GM21381 (cell line): ENCODE data around the gene ZFAND6.
"Not testable (repeated sequence)": the region's sequence is repeated elsewhere in the genome, so short reads cannot be mapped to it uniquely, and the experiment has no call there.

Experiments
- ATAC-seq: cut with Tn5 transposase; IDR thresholded peaks from one replicate; pipeline ENCODE4 v1.9.1; 2021; ENCODE audit warnings: mild to moderate bottlenecking, moderate library complexity; ENCODE audit not compliant: unreplicated experiment

ZFAND6 gene

DNA sequence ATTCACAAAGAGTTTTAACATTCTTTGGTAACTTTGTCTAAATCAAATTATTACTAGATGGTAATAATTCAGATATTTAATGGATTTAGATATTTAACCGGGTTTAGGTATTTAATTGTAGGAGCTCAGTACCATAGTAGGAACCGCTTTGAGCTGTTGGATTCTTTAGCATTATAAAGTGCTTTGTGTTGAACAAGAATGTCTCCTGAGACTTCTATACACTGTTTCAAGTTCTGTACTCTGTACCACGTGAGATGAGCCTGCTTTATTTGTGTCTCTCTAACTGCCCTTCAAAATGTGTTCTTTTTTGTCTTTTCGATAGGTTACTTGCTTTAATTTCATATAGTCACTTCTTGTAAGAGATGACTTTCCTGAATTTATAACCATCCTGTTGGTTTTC lies 36.0 kb downstream of the ZFAND6 start:
- ATAC-seq = no peak

DNA sequence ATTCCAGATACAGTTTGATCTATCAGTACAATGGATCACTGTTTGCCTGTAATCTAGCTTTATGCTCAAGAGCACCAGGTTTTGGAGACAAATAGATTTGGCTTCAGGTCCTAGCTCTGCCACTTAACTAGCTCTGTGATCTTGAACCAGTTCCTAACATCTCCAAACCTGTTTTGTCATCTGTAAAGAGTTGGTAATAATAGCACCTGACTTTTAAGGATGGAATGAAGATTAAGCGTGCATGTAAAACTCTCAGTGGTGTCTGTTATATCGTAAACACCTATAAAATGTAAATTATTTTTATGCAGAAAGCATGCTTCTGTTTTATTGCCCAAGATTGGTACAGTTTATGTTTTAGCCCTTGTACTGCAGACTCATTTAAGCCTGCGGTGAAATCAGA lies 36.5 kb downstream of the ZFAND6 start:
- ATAC-seq = no peak

- ATAC-seq = no peak
Observed at GRCh38 chr15:80098341-80098740, 38.9 kb downstream of the ZFAND6 start.

DNA sequence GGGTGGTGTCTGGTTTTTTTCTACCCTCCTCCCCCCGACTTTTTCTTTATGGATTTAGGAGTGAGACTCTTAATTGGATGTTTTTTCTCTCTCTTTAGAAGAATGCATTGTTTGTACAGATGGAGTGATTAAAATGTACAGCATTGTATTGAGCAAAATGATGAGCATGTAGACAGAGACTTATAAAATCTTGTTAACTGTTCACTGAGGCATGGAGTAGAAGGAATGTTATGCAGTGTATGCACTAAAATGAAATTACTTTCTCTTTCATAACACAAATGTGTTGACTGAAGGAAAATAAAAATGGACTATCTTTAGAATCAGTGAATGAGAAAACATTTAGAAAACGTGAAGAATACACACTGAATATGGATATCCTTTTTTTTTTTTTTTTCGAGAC lies 39.8 kb downstream of the ZFAND6 start:
- peak; percentile 39 for ATAC-seq

DNA sequence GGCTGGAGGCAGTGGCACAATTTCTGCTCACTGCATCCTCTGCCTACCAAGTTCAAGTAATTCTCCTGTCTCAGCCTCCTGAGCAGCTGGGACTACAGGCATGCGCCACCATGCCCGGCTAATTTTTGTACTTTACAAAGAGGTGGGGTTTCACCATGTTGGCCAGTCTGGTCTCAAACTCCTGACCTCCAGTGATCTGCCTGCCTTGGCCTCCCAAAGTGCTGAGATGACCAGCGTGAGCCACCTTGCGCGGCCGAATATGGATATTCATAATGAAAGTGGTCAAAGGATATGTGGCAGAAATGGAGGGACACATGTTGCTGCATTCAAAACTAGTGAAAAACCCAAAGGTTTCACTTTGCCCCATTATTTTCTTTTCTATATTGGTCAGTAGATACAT lies 40.2 kb downstream of the ZFAND6 start:
- ATAC-seq = peak; percentile 80

DNA sequence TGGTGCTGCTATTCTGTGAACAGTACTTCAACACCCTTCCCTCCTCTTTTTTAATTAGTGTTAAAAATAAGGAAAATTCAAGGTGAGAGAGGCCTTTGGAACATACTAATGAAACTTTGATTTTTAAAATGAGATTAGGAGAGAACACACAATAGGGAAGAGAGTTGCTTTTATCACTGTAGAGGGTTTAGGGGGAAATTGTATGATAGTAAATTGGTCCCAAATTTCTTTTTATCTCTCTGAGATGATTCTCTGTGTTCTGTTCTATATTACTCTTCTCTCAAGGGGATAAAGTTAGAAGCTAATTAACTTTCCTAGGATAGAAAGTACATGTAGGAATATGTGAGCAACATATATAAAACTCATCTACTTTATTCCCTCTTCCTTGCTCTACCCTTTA lies 40.8 kb downstream of the ZFAND6 start:
- no peak for ATAC-seq

GRCh38 chr15:80105193-80105592 lies 45.7 kb downstream of the ZFAND6 start:
- ATAC-seq = no peak

GRCh38 chr15:80105595-80105994 lies 46.1 kb downstream of the ZFAND6 start:
- ATAC-seq = no peak

DNA sequence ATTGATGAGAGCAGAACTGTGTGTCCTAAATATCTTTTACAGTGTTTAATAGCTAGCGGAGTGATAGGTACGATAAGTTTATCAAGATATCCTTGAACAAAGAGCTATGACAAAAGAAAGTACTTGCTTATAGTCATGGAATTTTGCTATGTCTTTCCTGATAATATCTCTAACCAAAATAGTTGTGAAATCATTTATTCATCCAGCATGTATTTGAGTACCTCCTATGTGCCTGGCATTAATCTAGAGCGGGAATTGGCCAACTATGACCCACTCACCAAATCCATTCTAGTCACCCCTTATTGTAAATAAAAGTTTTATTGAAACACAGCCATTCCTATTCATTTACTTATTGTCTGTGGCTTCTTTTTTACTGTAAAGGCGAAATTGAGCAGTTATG lies 46.6 kb downstream of the ZFAND6 start:
- ATAC-seq = no peak

DNA sequence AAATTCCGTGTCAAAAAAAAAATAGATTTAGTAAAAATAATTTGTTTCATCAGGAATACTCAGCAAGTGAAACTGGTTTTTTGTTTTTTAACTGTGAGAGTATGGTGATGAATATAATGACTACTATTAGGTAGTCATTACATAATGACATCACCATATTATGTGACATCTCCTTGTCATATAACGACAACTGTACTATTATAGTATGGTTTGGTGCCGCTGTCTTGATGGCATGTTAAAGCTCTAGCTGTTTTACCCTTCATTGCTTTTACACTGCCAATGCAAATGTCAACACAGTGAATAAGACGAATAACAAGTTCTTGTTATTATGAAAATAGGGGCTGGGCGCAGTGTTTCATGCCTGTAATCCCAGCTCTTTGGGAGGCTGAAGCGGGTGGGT lies 47.7 kb downstream of the ZFAND6 start:
- no peak for ATAC-seq

- ATAC-seq = no peak
Observed at GRCh38 chr15:80107774-80108173, 48.3 kb downstream of the ZFAND6 start.

- no peak for ATAC-seq
Observed at GRCh38 chr15:80109388-80109787, 49.9 kb downstream of the ZFAND6 start.

GRCh38 chr15:80110920-80111319 lies 51.4 kb downstream of the ZFAND6 start:
- ATAC-seq = no peak

- no peak for ATAC-seq
Observed at GRCh38 chr15:80114114-80114513, 54.6 kb downstream of the ZFAND6 start.

- no peak for ATAC-seq
Observed at GRCh38 chr15:80115021-80115420, 55.5 kb downstream of the ZFAND6 start.

DNA sequence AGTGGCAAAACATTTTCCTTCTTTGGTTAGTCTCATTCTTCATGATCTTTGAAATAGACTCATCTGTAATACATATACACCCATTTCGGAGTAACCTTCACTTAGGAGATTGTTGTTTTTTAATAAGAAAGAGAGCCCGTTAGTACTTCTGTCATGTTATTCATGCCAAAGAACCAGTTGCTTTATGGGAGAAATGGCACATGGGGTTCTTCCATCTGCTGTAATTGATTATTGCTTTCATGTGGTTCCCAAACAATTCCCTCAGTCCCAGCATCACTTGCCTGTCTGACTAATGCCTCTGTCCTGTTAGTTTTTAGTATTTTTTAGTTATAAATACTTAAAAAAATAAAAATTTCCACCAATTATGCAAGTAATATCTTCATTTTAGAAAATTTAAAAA lies 59.5 kb downstream of the ZFAND6 start:
- ATAC-seq = no peak

- no peak for ATAC-seq
Observed at GRCh38 chr15:80120636-80121035, 61.2 kb downstream of the ZFAND6 start.

DNA sequence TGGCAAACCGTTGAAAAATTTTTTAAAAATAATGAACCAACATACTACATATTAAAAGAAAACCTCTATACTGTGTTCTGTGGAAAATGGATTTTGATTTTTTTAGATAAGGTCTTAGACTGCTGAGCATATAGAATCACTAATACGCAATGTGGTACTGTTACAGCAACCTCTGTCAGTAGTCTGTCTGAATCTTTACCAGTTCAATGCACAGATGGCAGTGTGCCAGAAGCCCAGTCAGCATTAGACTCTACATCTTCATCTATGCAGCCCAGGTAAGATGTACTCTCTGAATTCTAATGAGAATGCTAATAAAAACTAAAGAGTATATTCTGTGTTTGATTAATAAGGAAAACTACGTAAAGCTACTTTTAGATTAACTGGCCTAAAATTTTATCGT lies 62.1 kb downstream of the ZFAND6 start:
- ATAC-seq = no peak

DNA sequence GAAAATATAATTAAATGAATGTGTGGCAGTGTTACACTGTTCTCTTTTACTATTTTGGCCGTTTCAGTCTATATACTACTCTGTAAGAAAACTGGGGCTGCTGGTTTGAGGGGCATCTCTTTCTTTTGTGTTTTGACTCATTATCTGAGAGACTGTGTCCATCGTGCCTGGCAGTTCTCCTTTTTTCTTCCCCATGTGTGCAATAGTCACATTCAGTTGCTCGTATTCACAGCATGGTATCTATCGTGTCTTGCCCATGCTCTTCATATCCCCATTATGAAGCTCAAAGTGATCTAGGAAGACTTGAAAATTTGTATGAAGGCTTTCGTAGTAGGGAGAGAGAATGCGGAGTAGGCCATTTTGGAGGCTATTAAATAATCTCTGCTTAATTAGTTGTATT lies 63.6 kb downstream of the ZFAND6 start:
- ATAC-seq = no peak

DNA sequence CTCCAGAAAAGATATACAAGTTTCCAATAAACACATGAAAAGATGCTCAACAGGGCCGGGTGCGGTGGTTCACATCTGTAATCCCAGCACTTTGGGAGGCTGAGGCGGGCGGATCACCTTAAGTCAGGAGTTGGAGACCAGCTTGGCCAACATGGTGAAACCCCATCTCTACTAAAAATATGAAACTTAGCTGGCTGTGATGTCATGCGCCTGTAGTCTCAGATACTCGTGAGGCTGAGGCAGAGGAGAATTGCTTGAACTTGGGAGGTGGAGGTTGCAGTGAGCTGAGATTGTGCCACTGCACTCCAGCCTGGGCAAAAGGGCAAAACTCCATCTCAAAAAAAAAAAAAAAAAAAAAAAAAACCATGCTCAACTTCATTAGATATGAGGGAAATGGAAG lies 67.8 kb downstream of the ZFAND6 start:
- ATAC-seq = not testable (repeated sequence)

- no peak for ATAC-seq
Observed at GRCh38 chr15:80127911-80128310, 68.4 kb downstream of the ZFAND6 start.

DNA sequence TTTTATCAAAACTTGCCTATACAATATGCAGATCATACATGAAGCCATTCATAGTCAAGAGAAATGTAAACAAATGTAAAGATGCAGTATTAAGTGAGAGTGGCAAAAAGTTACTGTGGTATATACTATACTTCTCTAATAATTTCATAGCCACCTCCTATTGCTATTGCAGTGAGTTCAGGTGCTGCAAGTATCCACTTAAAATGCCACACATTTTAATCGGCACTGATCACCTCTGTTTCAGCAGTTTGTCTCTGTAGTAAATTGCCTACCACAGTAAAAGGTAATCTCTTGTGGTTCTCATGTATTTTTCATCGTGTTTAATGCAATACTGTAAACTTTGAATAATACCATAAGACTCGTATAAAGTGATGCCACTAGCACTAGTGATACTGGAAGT lies 72.9 kb downstream of the ZFAND6 start:
- no peak for ATAC-seq

DNA sequence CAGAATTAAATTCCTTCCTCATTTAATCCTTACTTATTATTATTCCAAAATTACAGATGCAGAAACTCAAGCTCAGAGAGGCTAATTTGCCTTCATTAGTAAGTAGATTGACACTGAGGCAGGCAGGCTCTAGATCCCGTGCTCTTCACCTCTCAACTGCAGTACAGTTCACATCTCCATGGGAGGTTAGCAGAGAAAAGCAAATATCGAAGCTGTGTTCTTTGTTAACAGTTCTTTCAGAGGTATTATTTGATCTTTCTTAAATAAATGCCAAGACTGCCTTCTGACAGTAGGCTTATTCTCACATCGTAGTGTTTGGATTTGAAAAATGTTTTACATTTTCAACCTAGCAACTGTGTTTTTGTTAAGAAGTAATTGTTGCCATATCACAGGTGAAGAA lies 77.4 kb downstream of the ZFAND6 start:
- no peak for ATAC-seq

DNA sequence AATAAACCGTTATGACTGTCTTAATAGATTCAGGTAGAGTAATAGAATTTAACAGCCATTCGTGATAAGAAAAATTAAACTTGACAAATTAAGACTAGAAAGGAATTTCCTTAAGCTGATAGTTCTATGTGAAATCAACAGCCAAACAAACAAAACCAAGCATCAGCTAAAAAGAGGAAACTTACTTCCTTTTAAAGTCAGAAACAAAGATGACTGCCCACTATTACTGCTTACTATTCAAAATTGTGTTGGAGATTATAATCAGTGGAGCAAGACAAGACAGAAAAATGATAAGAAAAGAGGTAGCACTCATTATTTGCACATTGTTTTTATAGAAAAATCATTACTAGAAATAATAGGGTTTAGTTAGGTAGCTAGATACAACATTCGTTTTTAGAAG lies 79.5 kb downstream of the ZFAND6 start:
- no peak for ATAC-seq
